GM19452 (cell line): ENCODE results near the gene NUP133.
"Not testable (repeated sequence)": the region's sequence is repeated elsewhere in the genome, so short reads cannot be mapped to it uniquely, and the experiment has no call there.

Source experiments
- ATAC-seq: cut with Tn5 transposase; IDR thresholded peaks from one replicate; pipeline ENCODE4 v1.9.1; 2021; ENCODE audit not compliant: unreplicated experiment

Gene NUP133

DNA sequence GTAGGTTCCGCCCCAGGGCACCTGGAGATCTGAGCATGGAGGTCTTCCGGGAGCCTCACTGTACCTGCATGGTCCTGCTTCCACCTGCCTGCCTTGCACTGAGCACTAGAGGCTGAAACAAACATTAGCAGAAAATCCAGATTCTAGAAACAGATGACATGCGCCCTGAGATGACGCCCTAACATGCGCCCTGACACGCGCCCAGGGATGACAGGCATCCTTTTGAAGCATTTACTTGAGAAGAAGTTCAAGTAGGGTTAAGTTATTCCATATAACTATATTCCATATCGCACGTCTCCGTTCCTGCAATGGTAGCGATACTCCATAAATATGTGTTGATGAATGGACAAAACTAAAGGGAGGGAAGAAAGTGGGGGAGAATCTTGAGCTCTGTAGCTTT, 87.9 kb downstream of the NUP133 start:
- ATAC-seq = no peak

DNA sequence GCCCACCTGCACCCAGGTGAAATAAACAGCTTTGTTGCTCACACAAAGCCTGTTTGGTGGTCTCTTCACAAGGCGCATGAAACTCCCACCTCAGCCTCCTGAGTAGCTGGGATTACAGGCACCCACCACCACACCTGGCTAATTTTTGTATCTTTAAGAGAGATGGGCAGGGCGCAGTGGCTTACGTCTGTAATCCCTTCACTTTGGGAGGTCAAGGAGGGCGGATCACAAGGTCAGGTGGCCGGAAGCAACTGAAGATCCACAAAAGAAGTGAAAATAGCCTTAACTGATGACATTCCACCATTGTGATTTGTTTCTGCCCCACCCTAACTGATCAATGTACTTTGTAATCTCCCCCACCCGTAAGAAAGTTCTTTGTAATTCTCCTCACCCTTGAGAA, 89.6 kb downstream of the NUP133 start:
- ATAC-seq = not testable (repeated sequence)

DNA sequence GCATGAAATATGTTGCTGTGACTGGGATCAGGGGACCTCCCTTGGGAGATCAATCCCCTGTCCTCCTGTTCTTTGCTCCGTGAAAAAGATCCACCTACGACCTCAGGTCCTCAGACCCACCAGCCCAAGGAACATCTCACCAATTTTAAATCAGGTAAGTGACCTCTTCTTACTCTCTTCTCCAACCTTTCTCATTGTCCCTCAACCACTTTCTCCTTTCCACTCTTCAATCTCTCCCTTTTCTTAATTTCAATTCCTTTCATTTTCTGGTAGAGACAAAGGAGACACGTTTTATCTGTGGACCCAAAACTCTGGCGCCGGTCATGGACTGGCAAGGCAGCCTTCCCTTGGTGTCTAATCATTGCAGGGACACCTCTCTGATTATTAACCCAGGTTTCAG, 95.3 kb downstream of the NUP133 start:
- ATAC-seq = not testable (repeated sequence)

DNA sequence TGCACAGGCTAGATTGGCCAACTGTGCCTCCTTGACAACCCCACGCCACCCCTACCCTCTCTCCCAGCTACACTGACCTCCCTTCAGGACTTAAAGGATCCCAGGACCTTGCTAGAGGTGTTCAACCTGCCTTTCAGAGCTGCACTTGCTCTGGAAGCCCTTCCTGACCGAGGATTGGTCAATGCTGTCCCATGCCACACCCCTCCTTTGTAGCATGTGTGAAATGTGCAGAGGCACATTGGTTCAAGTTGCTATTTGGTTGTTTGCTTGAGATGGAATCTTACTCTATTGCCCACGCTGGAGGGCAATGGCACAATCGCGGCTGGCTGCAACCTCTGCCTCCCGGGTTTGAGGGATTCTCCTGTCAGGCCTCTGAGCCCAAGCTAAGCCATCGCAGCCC, 96.1 kb downstream of the NUP133 start:
- ATAC-seq = no peak

DNA sequence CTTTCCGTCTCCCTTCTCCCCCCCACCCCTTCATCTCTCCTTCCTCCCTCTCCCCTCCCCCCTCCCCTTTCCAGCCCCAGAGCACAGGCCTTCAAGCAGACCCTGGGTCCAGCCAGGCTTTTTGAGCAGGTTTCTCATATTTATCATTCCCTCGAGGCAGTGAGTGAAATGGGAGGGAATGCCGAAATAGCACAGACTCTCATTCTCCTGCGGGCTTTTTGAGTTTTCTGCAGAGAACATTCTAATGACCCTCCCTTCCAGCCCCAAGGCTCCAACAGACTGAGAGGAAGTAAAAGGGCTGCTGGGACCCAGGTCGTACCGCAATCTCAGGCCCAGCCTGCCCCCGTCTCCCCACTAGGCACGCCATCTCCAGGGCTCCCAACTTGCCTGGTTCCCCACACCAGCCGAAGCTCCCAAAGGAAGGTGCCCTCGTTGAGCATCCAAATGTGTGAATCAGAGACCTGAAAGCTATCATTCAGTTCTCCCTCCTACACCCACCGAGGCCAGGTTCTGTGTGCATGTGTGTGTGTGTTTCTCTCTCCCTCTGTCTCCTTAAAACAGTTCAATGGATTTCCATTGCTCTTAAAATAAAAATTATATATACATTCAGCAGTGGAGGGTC, 96.6 kb downstream of the NUP133 start:
- no peak for ATAC-seq

DNA sequence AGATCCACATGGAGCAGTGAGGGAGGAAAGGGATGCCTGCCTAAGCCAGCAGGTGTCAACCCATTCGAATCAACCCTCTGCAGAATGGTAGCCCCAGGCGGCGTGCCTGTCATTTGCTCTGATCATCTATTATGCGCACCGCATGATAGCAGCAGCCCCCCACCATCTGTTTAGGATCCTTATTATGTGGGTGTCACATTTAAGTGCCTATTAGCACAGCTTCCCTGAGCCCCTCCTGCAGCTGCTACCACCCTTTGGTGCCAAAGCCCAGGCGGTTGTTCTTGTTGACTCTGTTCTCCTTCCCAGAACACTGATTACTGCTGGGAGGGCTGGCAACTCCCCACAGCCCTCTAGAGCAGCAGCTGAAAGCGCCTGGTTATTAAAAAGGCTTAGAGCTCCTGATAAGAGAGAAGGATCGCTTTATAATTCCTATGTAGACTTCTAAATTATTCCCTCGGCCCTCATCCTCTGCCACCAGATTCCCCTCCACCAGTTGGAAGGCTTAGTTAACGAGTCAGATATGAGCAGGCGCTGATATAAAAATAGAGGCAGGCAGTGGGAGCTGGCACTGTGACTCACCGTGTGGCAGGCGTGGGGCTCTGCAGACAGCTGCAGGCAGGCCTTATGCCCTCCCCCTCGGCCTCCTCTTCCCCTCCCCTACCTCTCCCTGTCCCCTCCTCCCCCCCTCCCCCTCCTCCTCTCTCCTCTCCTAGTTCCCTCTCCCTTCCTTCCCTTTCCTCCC, 97.3 kb downstream of the NUP133 start:
- ATAC-seq = no peak

DNA sequence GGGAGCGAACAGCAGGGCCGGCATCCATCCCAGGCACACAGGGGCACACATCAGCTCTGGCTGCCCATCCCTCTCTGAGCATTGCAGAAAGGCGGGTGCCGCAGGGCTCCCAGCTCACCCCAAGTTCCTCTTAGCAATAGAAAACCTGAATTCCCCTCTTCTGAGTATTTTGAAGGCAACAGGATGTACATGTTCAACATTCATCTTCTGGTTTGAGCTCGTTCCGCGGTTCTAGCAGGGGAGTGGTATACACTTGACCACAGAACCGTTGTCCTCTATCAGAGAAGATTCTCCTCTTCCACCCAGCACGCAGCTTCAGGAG, 97.8 kb downstream of the NUP133 start:
- ATAC-seq = no peak

DNA sequence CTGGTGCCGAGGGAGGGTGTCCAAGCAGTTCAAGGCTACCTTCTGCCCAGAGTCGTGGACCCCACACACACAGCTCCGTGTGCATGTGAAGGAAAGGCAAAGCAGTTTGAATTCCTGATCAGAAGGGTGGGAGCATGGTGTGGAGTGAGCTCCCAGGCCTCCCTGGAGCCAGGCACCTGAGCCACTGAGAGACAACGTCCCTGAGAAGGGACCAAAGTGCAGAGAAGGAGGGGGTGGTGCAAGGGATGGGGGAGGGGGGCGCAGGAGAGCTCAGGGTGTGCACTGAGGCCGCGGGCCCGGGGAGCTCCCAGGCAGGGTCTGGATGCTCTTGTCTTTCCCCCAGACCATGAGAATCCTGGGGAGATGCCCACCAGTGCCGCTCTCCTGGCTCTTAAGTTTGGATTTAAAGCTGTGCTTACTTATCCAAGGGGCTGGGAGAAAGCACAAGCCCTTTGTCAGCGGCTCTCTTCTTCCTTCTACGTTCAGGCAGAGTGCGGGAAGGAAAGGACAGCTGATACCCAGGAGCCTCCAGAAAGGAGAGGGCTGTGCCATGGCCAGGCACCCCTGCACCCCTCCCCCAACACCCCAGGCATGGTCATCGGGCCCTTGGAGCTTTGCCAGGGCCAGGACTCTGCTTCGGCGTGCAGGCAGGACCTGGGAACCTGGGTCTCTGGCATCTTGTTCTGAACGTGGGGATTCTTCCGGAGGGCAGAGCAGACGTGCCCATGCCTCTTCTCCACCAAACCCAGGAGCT, 98.3 kb downstream of the NUP133 start:
- no peak for ATAC-seq

DNA sequence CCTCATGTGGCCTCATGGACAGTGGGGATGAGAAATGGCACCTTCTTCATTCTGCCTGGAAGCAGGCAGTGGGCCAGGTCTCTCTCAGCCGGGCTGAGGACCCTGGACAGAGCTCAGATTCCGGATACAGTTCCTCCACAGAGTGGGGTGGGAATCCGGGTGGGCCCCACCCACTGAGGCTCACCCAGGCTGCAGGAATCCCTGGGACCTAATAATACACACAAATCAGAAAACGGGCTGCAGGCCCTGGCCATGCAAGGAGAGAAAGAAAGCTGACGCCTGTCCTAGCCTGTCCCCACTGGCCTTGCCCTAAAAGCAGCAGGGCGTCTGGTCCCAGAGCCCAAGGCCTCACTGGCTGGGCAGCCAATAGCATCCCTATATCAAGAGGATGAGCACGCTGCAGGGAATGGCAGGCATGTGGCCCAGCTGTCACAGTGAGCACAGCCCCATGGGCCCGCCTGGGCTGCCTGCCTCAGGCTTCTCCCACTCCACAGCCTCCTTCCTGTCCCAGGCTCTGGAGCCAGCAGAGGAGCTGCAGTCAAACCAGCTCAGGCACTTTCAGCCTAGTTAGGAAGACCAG, 99.6 kb downstream of the NUP133 start:
- no peak for ATAC-seq

DNA sequence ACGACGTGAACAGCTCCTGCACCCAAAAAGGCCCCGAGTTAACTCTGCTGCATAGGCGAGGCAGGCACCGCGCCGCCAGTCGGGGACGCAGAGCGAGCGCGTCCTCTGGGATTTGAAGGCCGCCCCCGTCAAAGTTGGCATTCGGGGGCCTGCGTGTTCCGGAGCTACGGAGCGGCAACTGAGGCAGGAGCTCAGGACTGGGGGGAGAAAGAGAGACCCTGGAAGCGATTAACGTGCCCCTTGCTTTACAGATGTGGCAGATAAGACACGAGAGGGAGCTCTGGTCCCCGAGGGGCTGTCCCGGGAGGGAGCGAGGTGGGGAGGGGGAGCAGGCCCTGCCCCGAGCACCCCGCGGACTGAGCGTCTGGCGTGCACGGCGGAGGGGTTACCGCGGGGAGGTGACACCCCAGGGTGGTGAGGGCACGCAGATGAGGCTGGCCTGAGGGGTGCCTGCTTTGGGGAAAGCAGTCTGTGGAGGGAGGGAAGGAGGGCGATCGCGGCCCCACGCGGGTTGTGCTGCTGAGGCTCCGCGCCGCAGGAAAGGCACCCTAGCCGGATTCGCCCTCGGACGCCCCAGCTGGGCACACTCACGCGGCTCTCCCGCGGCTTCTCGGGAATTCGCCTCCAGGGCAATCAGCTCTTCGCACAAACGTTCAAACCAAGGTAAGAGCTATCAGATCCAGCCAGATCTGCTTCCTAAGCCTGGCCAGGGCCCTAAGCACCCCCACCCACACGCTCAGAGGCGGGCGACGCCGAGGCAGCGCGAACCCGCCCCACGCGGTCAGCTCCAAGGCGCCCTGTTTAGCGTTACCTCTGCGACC, 100.7 kb downstream of the NUP133 start:
- ATAC-seq = no peak

DNA sequence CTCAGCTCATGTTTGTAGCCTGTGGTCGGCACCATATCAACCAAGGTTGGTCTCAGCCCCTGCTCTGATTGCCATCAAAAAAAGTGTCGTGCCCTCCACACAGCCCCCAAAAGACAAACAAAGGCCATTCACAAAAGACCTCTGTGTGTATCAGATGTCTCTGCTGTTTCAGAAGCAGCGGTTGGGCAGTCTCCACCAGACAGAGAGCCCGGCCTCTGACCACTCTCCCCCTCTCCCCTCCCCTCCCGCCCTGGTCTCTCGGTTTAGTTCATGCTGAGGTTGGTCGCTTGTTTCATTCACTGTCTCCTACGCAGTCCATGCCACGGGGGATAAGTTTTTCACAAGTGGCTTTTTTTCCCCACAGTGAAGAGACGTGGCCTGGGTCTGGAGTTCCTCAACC, 101.3 kb downstream of the NUP133 start:
- ATAC-seq = no peak

DNA sequence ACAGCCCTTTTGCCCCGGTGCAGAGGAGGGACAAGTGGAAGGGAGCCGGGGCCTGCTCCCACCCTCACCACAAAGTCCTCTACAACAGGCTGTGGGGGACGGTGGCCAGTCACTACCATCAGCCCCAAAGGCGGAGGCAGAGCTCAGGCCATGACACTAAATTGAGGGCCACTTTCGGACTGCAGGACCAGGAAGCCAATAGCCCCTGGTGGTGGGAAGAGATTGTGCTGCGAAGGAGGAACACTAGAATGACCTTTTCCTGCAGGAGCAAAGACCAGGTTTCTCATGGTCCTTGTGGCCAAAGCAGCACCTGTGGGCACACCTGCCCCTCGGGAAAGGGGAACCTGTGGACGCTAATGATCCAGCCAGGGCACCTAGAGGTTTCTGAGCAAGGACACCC, 104.6 kb downstream of the NUP133 start:
- no peak for ATAC-seq

DNA sequence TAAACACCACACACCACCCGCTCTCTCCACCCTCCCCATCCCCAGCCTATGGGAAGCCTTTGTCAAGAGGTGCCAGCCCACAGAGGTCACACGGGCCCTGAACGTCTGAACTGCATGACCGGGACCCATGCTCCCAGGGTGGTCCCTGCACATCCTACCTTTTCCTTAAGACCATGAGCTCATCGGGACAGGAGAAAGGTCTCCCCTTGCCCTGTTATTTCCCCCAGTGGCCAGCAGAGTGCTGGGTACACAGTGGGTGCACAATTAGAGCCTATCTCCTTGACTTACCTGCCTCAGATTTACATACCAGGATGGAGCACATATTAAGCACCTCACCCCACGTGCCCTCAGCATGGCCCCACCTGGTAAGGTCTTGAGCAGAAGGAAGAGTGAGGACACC, 105.1 kb downstream of the NUP133 start:
- ATAC-seq = no peak

DNA sequence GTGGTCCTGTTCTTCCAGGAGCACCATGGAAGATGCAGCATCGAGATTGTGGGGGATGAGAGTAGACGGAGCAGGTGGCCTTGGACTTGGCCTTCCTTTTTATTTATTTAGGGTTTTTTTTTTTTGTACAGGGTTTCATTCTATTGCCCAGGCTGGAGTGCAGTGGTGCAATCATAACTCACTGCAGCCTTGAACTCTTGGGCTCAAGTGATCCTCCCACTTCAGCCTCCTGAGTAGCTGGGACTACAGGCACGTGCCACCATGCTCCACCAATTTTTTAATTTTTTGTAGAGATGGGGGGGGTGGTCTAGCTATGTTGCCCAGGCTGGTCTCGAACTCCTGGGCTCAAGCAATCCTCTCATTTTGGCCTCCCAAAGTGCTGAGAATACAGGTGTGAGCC, 105.8 kb downstream of the NUP133 start:
- ATAC-seq = not testable (repeated sequence)

DNA sequence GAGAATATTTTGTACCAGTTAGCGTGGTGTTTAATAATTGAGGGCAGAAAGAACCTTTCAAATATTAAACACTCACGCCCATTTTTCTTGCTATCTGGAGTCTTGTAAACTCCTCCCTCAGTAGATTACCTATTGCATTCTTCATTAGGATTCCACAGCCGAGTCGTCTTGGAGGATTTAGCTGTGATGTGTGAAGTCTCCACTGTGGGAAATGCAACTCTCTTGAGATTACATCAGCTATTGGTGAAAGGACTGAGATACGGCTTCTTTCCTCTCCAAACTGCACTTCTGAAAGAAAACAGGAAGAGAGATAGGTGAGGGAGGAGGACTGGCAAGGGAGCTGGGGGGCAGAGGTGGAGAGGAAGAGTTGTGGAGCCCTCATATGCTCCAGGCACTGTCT, 110.4 kb downstream of the NUP133 start:
- ATAC-seq = no peak

DNA sequence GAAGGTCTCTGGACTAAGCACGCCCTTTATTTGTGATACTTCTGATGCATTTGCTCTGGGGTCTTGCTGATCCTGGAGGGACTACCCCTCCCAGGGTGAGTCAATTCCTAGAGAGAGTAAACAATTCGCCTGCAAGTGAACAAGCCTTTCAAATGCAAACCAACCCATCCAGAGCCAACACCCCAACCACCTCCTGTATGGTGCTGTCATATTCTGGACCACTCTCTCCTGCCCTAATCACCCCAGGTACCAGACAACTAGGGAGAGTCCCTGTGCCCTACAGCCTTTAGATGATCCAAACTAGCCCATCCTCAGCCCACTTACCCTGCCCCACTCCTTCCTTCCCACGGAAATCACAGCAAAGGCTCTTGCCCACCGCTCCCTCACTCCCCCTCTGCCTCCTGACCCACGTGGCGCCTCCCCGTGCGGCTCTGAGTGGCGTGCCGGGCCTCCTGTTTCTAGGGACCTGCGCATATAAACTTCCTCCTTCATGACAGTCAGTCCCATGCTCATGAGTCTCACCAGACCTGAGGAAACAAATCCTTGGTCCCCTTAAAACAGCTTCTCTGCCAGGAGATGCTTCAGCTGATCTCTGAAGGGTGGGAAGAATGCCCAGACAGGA, 111.4 kb downstream of the NUP133 start:
- no peak for ATAC-seq

DNA sequence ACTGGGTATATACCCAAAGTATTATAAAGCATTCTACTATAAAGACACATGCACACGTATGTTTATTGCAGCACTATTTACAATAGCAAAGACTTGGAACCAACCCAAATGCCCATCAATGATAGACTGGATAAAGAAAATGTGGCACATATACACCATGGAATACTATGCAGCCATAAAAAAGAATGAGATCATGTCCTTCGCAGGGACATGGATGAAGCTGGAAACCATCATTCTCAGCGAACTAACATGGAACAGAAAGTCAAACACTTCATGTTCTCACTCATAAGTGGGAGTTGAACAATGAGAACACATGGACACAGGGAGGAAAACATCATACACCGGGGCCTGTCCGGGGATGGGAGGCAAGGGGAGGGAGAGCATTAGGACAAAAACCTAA, 113.6 kb downstream of the NUP133 start:
- ATAC-seq = not testable (repeated sequence)

DNA sequence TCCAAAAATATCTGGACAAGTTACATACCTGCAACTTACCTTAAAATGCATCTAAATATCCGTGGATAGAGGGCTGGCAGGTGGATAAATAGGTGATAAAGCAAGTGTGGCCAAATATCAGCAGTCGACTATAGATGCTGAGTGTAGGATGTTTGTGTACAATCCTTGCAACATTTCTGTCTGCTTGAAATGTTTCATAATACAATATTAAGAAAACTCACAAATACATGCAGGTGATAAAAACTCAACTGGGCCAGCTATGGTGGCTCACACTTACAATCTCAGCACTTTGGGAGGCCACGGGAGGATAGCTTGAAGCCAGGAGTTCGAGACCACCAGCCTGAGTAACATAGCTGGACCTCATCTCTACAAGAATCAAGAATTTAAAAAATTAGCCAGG, 115.2 kb downstream of the NUP133 start:
- ATAC-seq = no peak
